ENCODE results near the gene FN1.

DNA sequence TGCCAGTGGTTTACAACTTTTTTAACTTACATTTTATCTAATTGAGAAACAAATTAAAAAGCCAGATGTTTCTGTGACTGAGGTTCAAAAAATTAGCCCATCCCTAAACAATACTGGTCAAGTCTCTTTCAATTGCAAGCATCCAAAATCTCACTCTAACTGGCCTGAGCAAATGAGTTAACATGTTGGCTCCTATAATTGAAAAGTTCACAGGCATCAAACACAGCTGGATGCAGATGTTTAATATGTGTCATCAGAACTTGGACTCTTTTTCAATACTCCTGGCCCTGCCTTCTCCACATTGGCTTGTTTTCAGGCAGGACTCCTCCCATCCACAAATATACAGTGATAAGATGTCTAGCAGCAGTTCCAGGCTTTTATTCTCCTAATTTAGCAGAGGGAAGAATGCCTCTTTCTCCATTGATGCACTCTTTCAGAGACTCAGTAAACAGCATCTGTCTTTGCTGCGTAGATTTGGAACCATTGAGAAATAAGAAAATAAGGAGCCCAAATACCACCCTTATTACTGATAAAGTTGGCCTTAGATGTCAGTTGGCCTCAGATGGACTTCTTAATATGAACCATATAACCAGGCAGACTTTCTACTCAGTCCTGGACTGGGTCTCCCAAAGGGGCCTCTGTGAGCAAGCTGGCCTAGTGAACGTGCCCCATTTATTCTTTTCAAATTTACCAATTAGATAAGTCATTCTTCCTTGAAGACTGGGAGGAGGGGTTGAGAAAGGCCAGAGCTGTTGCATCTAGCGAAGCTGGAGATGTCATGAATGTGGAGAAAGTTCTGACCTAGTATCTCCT lies 30.4 kb upstream of the FN1 start:
- no peak for TF ChIP-seq GATA2 (IDR thresholded peaks at IDR 0.05; ENCODE audit: low read depth, low read length)
- no peak for TF ChIP-seq GATA3 (IDR thresholded peaks at IDR 0.05; ENCODE audit: low read depth, low read length)

Data from SH-SY5Y (cell line).